ENCODE results near the gene LDLRAD3.
"Not testable (repeated sequence)": the region's sequence is repeated elsewhere in the genome, so short reads cannot be mapped to it uniquely, and the experiment has no call there.

The LDLRAD3 gene

GRCh38 chr11:35943713-35944502 is at the start of gene LDLRAD3:
Gene LDLRAD3, plus strand, starts transcription at chr11:35944062. Its CDS starts 37 bp downstream, at chr11:35944099.
- DNase-seq = peak; percentile 59

- no peak for DNase-seq
These were observed 46.8 kb upstream of the LDLRAD3 start for GRCh38 chr11:35897019-35897418.

GRCh38 chr11:35902961-35903360 is 40.9 kb upstream of the LDLRAD3 start:
- no peak for DNase-seq

- DNase-seq = no peak
These were observed 38.1 kb upstream of the LDLRAD3 start for GRCh38 chr11:35905646-35906276.

- DNase-seq = no peak
These were observed 37.6 kb upstream of the LDLRAD3 start for GRCh38 chr11:35906277-35906661.

GRCh38 chr11:35906681-35907080 is 37.2 kb upstream of the LDLRAD3 start:
- no peak for DNase-seq

GRCh38 chr11:35907648-35908431 is 36.0 kb upstream of the LDLRAD3 start:
- DNase-seq = no peak

GRCh38 chr11:35908432-35908771 is 35.5 kb upstream of the LDLRAD3 start:
- not testable (repeated sequence) for DNase-seq

GRCh38 chr11:35909511-35910265 is 34.2 kb upstream of the LDLRAD3 start:
- no peak for DNase-seq

- no peak for DNase-seq
These were observed 32.8 kb upstream of the LDLRAD3 start for GRCh38 chr11:35911013-35911412.

GRCh38 chr11:35911616-35912165 is 32.2 kb upstream of the LDLRAD3 start:
- DNase-seq = no peak

- DNase-seq = not testable (repeated sequence)
These were observed 31.4 kb upstream of the LDLRAD3 start for GRCh38 chr11:35912436-35912835.

GRCh38 chr11:35912883-35913624 is 30.8 kb upstream of the LDLRAD3 start:
- DNase-seq = no peak

- DNase-seq = no peak
These were observed 29.0 kb upstream of the LDLRAD3 start for GRCh38 chr11:35914816-35915215.

- DNase-seq = no peak
These were observed 27.6 kb upstream of the LDLRAD3 start for GRCh38 chr11:35916270-35916669.

GRCh38 chr11:35917676-35918075 is 26.2 kb upstream of the LDLRAD3 start:
- no peak for DNase-seq

GRCh38 chr11:35918716-35919115 is 25.1 kb upstream of the LDLRAD3 start:
- no peak for DNase-seq

- DNase-seq = peak; percentile 35
These were observed 24.6 kb upstream of the LDLRAD3 start for GRCh38 chr11:35919244-35919643.

GRCh38 chr11:35923452-35923851 is 20.4 kb upstream of the LDLRAD3 start:
- DNase-seq = no peak

- DNase-seq = no peak
These were observed 19.1 kb upstream of the LDLRAD3 start for GRCh38 chr11:35924811-35925210.

- DNase-seq = no peak
These were observed 16.8 kb upstream of the LDLRAD3 start for GRCh38 chr11:35927104-35927503.

GRCh38 chr11:35927682-35928081 is 16.2 kb upstream of the LDLRAD3 start:
- DNase-seq = no peak
